ENCODE results near the gene NAP1L1.

DNA sequence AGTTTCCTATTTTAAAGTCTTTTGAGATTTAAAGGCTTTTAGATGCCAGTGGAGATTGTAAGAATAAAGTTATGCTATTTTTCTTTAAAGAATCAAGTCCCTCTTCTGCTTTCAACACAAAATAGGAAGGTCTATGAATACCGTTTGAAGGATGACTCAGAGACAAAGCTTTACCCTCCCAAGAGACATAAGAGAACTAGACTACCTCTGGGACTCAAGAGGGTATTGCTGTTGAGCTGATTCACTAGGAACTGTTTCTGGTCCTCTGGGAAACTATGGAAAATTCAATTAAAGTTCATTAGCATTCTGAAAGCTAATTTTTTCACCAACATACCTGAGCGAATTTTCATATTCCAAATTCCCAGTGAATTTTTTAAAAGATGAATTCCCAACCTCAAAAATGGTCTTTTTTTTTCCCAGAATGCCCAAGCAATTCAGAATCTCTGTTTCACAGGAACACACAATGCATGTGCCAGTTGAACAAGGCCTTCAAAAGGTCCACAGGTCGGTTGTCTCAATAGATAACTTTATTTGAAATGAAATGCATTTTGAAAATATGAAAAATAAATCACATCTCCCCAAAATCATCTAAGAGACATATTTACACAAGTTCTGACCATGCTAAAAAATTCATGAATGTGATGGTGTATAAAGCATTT is 59.4 kb downstream of the NAP1L1 start:
- TF ChIP-seq POLR2A (IDR thresholded peaks at IDR 0.05) (no peak), EP300 (IDR thresholded peaks at IDR 0.05; ENCODE audit: low read depth) (no peak), POLR2AphosphoS5 (IDR thresholded peaks at IDR 0.05) (no peak)

Data from transverse colon (tissue), 3 donors.